Renal pelvis (tissue), 12 donors: ENCODE data around the gene VCX3A. TPM values are rescaled to one million over a fixed set of nuclear protein-coding genes. Genes with fewer than 3 reads are reported as not detected.
A peak's percentile ranks its signal among the peaks of the same experiment; 100 is the strongest.
"Not testable (repeated sequence)": the region's sequence is repeated elsewhere in the genome, so short reads cannot be mapped to it uniquely, and the experiment has no call there.

Experiments
- DNase-seq: peaks from one replicate; pipeline ENCODE4 v3.0.0-alpha.2; 2013
- long read RNA-seq, 16 experiments: transcript quantifications; one replicate each; lab custom pipeline, GENCODE V29; 2026
- polyA plus RNA-seq, 3 donors: library from polyadenylated mRNA; unstranded; fragments of 120-200 nt; gene quantifications; one replicate each; pipeline ENCODE4 v1.2.1, GENCODE V29; 2013; ENCODE audit not compliant: insufficient read length in 3 of 3

Gene VCX3A
- polyA plus RNA-seq: not detected
- long read RNA-seq, donor 1: 0 reads
- long read RNA-seq, donor 2: 0 reads
- long read RNA-seq, donor 3: 0 reads
- long read RNA-seq, donor 4: 0 reads
- long read RNA-seq, donor 5: 0 reads
- long read RNA-seq, donor 6: 0 reads
- long read RNA-seq, donor 7: 0 reads
- long read RNA-seq, donor 8: 0 reads
- long read RNA-seq, donor 9: 0 reads
- long read RNA-seq, donor 10: 0 reads
- long read RNA-seq, donor 11: 0 reads
- long read RNA-seq, donor 12: 0 reads
- long read RNA-seq, donor 13: 0 reads
- long read RNA-seq, donor 14: 0 reads
- long read RNA-seq, donor 15: 0 reads
- long read RNA-seq, donor 16: 0 reads

- not testable (repeated sequence) for DNase-seq
Measured at GRCh38 chrX:6535018-6535417, at the start of gene VCX3A. TSS of gene VCX3A (minus strand) at chrX:6535118. CDS start at chrX:6534497, 621 bp downstream.

- DNase-seq: no peak
Measured at GRCh38 chrX:6574762-6575161, 39.8 kb upstream of the VCX3A start.

GRCh38 chrX:6568031-6568430 is 33.1 kb upstream of the VCX3A start:
- DNase-seq: no peak

GRCh38 chrX:6558979-6559378 is 24.1 kb upstream of the VCX3A start:
- no peak for DNase-seq

GRCh38 chrX:6557690-6558089 is 22.8 kb upstream of the VCX3A start:
- no peak for DNase-seq

- DNase-seq: no peak
Measured at GRCh38 chrX:6550999-6551398, 16.1 kb upstream of the VCX3A start.

- no peak for DNase-seq
Measured at GRCh38 chrX:6545712-6546111, 10.8 kb upstream of the VCX3A start.

GRCh38 chrX:6526564-6527136 is 8.3 kb downstream of the VCX3A start:
- no peak for DNase-seq

- no peak for DNase-seq
Measured at GRCh38 chrX:6517376-6517775, 17.5 kb downstream of the VCX3A start.

- no peak for DNase-seq
Measured at GRCh38 chrX:6506444-6506843, 28.5 kb downstream of the VCX3A start.

GRCh38 chrX:6505960-6506359 is 29.0 kb downstream of the VCX3A start:
- DNase-seq: peak; percentile 12

- DNase-seq: no peak
Measured at GRCh38 chrX:6500719-6501118, 34.2 kb downstream of the VCX3A start.

GRCh38 chrX:6498324-6498723 is 36.6 kb downstream of the VCX3A start:
- no peak for DNase-seq
